PFSK-1 (cell line): ENCODE measurements around the gene SDHA.

Source experiments
- FOXP2 ChIP-seq: optimal IDR thresholded peaks from 2 replicates; pipeline ENCODE3; 2011; ENCODE audit warnings: borderline replicate concordance, control low read depth, inconsistent platforms; ENCODE audit not compliant: insufficient read depth; ENCODE audit errors: extremely low read length, extremely low read depth
- POLR2AphosphoS5 ChIP-seq: IDR thresholded peaks from 2 replicates; pipeline ENCODE4 v1.6.1; 2012; ENCODE audit warnings: low read depth, mild to moderate bottlenecking, control low read depth, low read length, moderate library complexity
- SIN3A ChIP-seq: IDR thresholded peaks from 2 replicates; pipeline ENCODE4 v1.6.1; 2012; ENCODE audit warnings: mild to moderate bottlenecking, low read length, moderate library complexity, borderline replicate concordance; ENCODE audit not compliant: insufficient read depth
- TAF1 ChIP-seq: IDR thresholded peaks from 2 replicates; pipeline ENCODE4 v1.6.1; 2012; ENCODE audit warnings: low read length, control low read depth, borderline replicate concordance; ENCODE audit not compliant: insufficient read depth
- TF ChIP-seq, protein P1 (sequence below), 2 experiments: IDR thresholded peaks; 2 replicates each; pipeline versions ENCODE4 v1.6.1 to v1.8.0; 2011 to 2012; ENCODE audit warnings: low read depth in 2 of 2, low read length in 2 of 2, control low read depth in 1 of 2, inconsistent platforms in 1 of 2, mild to moderate bottlenecking in 1 of 2, moderate library complexity in 1 of 2; ENCODE audit not compliant: insufficient read depth in 1 of 2

SDHA gene

GRCh38 chr5:264338-264737 is 46.2 kb downstream of the SDHA start:
- no peak for TF ChIP-seq POLR2AphosphoS5
- TF ChIP-seq FOXP2: no peak
- TF ChIP-seq, protein P1, sequence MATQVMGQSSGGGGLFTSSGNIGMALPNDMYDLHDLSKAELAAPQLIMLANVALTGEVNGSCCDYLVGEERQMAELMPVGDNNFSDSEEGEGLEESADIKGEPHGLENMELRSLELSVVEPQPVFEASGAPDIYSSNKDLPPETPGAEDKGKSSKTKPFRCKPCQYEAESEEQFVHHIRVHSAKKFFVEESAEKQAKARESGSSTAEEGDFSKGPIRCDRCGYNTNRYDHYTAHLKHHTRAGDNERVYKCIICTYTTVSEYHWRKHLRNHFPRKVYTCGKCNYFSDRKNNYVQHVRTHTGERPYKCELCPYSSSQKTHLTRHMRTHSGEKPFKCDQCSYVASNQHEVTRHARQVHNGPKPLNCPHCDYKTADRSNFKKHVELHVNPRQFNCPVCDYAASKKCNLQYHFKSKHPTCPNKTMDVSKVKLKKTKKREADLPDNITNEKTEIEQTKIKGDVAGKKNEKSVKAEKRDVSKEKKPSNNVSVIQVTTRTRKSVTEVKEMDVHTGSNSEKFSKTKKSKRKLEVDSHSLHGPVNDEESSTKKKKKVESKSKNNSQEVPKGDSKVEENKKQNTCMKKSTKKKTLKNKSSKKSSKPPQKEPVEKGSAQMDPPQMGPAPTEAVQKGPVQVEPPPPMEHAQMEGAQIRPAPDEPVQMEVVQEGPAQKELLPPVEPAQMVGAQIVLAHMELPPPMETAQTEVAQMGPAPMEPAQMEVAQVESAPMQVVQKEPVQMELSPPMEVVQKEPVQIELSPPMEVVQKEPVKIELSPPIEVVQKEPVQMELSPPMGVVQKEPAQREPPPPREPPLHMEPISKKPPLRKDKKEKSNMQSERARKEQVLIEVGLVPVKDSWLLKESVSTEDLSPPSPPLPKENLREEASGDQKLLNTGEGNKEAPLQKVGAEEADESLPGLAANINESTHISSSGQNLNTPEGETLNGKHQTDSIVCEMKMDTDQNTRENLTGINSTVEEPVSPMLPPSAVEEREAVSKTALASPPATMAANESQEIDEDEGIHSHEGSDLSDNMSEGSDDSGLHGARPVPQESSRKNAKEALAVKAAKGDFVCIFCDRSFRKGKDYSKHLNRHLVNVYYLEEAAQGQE (IDR thresholded peaks at IDR 0.05; ENCODE audit: insufficient read depth in 1 of 2, low read depth in 2 of 2, low read length in 2 of 2): no peak
- TF ChIP-seq TAF1: no peak
- TF ChIP-seq SIN3A: no peak

DNA sequence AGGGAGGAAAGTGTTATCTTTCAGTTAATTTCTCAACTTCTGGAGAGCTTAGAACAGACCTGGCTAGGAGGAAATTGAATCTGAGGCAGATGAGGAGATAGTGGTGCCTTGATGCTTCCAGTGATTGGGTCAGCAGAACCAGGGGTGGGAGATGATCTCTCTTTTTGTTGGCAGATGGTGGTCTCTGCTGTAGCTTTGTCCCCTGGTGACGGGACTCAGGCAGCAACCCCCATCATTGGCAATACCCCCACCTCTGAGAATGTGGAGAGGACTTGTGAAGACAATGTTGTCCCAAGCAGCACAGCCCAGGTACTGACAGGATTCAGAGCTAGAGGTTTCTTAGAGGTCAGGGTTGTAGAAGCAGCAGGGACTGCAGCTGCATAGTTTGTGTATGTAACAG is 49.6 kb downstream of the SDHA start:
- TF ChIP-seq, protein P1 (IDR thresholded peaks at IDR 0.05; ENCODE audit: insufficient read depth in 1 of 2, low read depth in 2 of 2, low read length in 2 of 2): no peak
- TF ChIP-seq SIN3A: no peak
- TF ChIP-seq TAF1: no peak
- TF ChIP-seq POLR2AphosphoS5: no peak

DNA sequence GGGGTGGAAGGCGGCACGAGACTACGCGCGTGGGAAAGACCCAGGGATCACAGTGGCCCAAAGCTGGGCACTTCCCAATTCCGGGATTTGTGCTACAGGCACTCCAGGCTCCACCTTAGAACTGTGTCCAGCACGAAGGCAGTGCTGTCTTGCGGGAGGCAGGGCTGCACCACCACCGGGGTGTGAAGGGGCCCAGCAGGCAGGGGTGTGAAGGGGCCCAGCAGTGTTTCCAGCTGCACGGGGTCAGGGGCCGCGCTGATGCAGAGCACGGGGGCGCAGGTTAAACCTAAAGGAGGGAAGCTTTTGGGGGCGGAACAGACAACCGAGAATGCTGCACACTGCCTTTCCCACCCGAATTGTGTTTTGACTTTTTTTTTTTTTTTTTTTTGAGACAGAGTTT is 52.2 kb downstream of the SDHA start:
- TF ChIP-seq, protein P1 (IDR thresholded peaks at IDR 0.05; ENCODE audit: insufficient read depth in 1 of 2, low read depth in 2 of 2, low read length in 2 of 2): no peak
- TF ChIP-seq POLR2AphosphoS5 (no peak), TAF1 (no peak), SIN3A (no peak), FOXP2 (no peak)

DNA sequence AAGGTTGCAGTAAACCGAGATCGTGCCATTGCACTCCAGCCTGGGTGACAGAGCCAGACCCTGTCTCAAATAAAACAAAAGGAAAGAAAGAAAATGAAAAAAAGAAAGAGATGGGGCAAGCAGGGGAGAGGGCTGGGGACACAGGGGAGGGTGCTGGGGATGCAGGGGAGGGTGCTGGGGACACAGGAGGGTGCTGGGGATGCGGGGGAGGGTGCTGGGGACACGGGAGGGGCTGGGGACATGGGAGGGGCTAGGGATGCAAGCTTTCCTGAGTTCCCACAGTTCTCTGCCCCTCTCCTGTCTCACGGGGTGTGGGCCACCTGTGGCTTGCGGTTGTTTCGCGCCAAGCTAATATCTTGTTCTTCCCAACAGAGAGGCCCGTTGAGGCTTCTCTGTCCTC is 60.5 kb downstream of the SDHA start:
- TF ChIP-seq, protein P1 (IDR thresholded peaks at IDR 0.05; ENCODE audit: insufficient read depth in 1 of 2, low read depth in 2 of 2, low read length in 2 of 2): no peak
- TF ChIP-seq SIN3A (no peak), POLR2AphosphoS5 (no peak), FOXP2 (no peak), TAF1 (no peak)

DNA sequence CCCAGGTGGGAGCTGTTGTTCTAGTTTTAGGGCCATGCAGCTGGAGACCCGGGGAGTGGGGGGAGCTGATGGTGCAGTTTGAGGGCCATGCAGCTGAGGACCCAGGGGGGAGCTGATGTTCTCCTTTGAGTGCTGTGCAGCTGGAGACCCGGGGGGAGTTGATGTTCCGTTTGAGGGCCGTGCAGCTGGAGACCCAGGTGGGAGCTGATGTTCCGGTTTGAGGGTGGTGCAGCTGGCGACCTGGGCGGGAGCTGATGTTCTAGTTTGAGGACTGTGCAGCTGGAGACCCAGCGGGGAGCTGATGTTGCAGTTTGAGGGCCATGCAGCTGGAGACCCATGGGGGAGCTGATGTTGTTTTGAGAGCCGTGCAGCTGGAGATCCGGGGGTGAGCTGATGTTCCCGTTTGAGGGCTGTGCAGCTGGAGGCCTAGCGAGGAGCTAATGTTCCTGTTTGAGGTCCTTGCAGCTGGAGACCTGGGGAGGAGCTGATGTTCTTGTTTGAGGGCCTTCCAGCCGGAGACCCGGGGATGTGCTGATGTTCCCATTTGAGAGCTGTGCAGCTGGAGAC is 68.0 kb downstream of the SDHA start:
- TF ChIP-seq FOXP2 (no peak), TAF1 (no peak), POLR2AphosphoS5 (no peak), SIN3A (no peak)
- TF ChIP-seq, protein P1 (IDR thresholded peaks at IDR 0.05; ENCODE audit: insufficient read depth in 1 of 2, low read depth in 2 of 2, low read length in 2 of 2): no peak
